PC-9 (cell line): ENCODE data around the gene TPX2. TPM values are rescaled to one million over a fixed set of nuclear protein-coding genes. Genes with fewer than 3 reads are reported as not detected.

Source experiments
- BruUV-seq: library from RNA; stranded (reverse); fragments of 400-500 nt; replicated peaks from 2 replicates; lab custom pipeline; 2021; lab: Mats Ljungman, UMichigan
- CTCF ChIA-PET: fragments of 300-600 bp; sonication (Branson Sonifier 250); formaldehyde crosslinking; loops from one replicate; lab custom pipeline; 2022; ENCODE audit warnings: antibody characterized with exemption; lab: Charles Lee
- POLR2A ChIA-PET: fragments of 300-600 bp; sonication (Branson Sonifier 250); formaldehyde crosslinking; loops from one replicate; lab custom pipeline; 2022; ENCODE audit warnings: antibody characterized with exemption; ENCODE audit not compliant: unreplicated experiment; lab: Charles Lee
- DNase-seq, 2 experiments: peaks; one replicate each; pipeline versions ENCODE4 v3.0.0 to v3.0.0-alpha.2; 2015 to 2022; ENCODE audit warnings: mixed read lengths in 1 of 2
- H2AFZ ChIP-seq: fragments of 200-600 bp; sonication (generic); 2 replicates; pipeline ENCODE4 v1.8.1; 2017; ENCODE audit warnings: antibody characterized with exemption
- H3F3A ChIP-seq: fragments of 200-600 bp; sonication (generic); 2 replicates; pipeline ENCODE4 v1.8.1; 2017; ENCODE audit warnings: antibody characterized with exemption, mild to moderate bottlenecking, low read depth; ENCODE audit not compliant: insufficient read depth
- H3K27ac ChIP-seq: fragments of 200-600 bp; sonication (generic); 2 replicates; pipeline ENCODE4 v1.6.1; 2016; ENCODE audit warnings: mixed run types
- H3K27me3 ChIP-seq: fragments of 200-600 bp; sonication (generic); 2 replicates; pipeline ENCODE4 v1.6.1; 2016; ENCODE audit warnings: low read depth, mixed run types; ENCODE audit not compliant: insufficient read depth
- H3K36me3 ChIP-seq: fragments of 200-600 bp; sonication (generic); 2 replicates; pipeline ENCODE4 v1.6.1; 2016; ENCODE audit warnings: low read depth, mixed run types
- H3K4me1 ChIP-seq: fragments of 200-600 bp; sonication (generic); replicated peaks from 2 replicates; pipeline ENCODE4 v1.6.1; 2016; ENCODE audit warnings: mixed run types; ENCODE audit not compliant: insufficient read depth
- H3K4me2 ChIP-seq: fragments of 200-600 bp; sonication (generic); 2 replicates; pipeline ENCODE4 v1.6.1; 2017; ENCODE audit warnings: mixed run types
- H3K4me3 ChIP-seq: fragments of 200-600 bp; sonication (generic); 2 replicates; pipeline ENCODE4 v1.6.1; 2016; ENCODE audit warnings: mixed run types
- H3K79me2 ChIP-seq: fragments of 200-600 bp; sonication (generic); 2 replicates; pipeline ENCODE4 v1.6.1; 2017; ENCODE audit warnings: low read depth, mixed run types
- H3K9me2 ChIP-seq: fragments of 200-600 bp; sonication (generic); 2 replicates; pipeline ENCODE4 v1.8.1; 2017; ENCODE audit warnings: mild to moderate bottlenecking; ENCODE audit not compliant: insufficient read depth
- H3K9me3 ChIP-seq: fragments of 200-600 bp; sonication (generic); 2 replicates; pipeline ENCODE4 v1.8.1; 2016; ENCODE audit warnings: low read depth; ENCODE audit not compliant: insufficient read depth
- H4K20me1 ChIP-seq: fragments of 200-600 bp; sonication (generic); 2 replicates; pipeline ENCODE4 v1.8.1; 2017; ENCODE audit not compliant: insufficient read depth
- EZH2 ChIP-seq: fragments of 200-600 bp; sonication (generic); IDR thresholded peaks from 2 replicates; pipeline ENCODE4 v1.8.0; 2017; ENCODE audit warnings: antibody characterized with exemption, low read depth
- intact Hi-C: fragments of 100-400 bp; cut with micrococcal nuclease; formaldehyde crosslinking; loops from one replicate; pipeline ENCODE4 v1.10.0; 2022; ENCODE audit not compliant: unreplicated experiment
- total RNA-seq: library from RNA; stranded (reverse); gene quantifications from 2 replicates; pipeline ENCODE4 v1.2.3, GENCODE V29; 2021
- TF ChIP-seq, protein P1 (sequence below): fragments of 200-600 bp; sonication (generic); conservative IDR thresholded peaks from 2 replicates; pipeline ENCODE4 v1.6.1; 2017; ENCODE audit warnings: mixed run types, antibody characterized with exemption, mild to moderate bottlenecking, moderate library complexity

TPX2 gene
- total RNA-seq, 1 experiment from 2014 or later: 164 TPM

GRCh38 chr20:31829731-31830130, 90.6 kb downstream of the TPX2 start:
- no peak overlapping the region for H3K4me3 ChIP-seq

GRCh38 chr20:31830406-31830981, 91.4 kb downstream of the TPX2 start:
- intact Hi-C loops: loop anchor here (10.0 kb wide), 1 partner anchor 654 kb away; no protein-coding TSS in a partner anchor
- no peak overlapping the region for H3K27ac ChIP-seq
- H3K9me2 ChIP-seq: no peaks in the 10 kb centered on the region
- H3K79me2 ChIP-seq: no peaks in the 10 kb centered on the region
- TF ChIP-seq, protein P1, sequence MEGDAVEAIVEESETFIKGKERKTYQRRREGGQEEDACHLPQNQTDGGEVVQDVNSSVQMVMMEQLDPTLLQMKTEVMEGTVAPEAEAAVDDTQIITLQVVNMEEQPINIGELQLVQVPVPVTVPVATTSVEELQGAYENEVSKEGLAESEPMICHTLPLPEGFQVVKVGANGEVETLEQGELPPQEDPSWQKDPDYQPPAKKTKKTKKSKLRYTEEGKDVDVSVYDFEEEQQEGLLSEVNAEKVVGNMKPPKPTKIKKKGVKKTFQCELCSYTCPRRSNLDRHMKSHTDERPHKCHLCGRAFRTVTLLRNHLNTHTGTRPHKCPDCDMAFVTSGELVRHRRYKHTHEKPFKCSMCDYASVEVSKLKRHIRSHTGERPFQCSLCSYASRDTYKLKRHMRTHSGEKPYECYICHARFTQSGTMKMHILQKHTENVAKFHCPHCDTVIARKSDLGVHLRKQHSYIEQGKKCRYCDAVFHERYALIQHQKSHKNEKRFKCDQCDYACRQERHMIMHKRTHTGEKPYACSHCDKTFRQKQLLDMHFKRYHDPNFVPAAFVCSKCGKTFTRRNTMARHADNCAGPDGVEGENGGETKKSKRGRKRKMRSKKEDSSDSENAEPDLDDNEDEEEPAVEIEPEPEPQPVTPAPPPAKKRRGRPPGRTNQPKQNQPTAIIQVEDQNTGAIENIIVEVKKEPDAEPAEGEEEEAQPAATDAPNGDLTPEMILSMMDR: no peak
- TF ChIP-seq EZH2: no peak
- ChIA-PET POLR2A (no interaction called here), CTCF (no interaction called here)
- H3K27me3 ChIP-seq: no peaks in the 10 kb centered on the region
- H3F3A ChIP-seq: peaks cover 3% of the 10 kb centered on the region; the same call in 1 of the 2 replicates
- no peak overlapping the region for H2AFZ ChIP-seq
- H3K9me3 ChIP-seq: no peaks in the 10 kb centered on the region
- no peak overlapping the region for H3K4me3 ChIP-seq
- no TSS peak for BruUV-seq
- H3K4me2 ChIP-seq: no peak overlapping the region
- H4K20me1 ChIP-seq: no peaks in the 10 kb centered on the region
- no peaks in the 10 kb centered on the region for H3K36me3 ChIP-seq
- peaks cover 1% of the 10 kb centered on the region; the same call in 1 of the 2 replicates for H3K4me1 ChIP-seq
- DNase-seq: no peak

More at GRCh38 chr20:31829731-31830130, 90.6 kb downstream of the TPX2 start:
- no peaks in the 10 kb centered on the region for H3K36me3 ChIP-seq
- H3K4me2 ChIP-seq: no peak overlapping the region
- intact Hi-C loops: loop anchor here (10.0 kb wide), 1 partner anchor 655 kb away; no protein-coding TSS in a partner anchor
- BruUV-seq: no TSS peak
- ChIA-PET POLR2A (no interaction called here), CTCF (no interaction called here)
- H3K9me3 ChIP-seq: no peaks in the 10 kb centered on the region
- H3K9me2 ChIP-seq: no peaks in the 10 kb centered on the region
- no peaks in the 10 kb centered on the region for H4K20me1 ChIP-seq
- no peak overlapping the region for H3K27ac ChIP-seq
- no peaks in the 10 kb centered on the region for H3K79me2 ChIP-seq
- no peak overlapping the region for H2AFZ ChIP-seq
- TF ChIP-seq, protein P1: no peak
- TF ChIP-seq EZH2: no peak
- no peaks in the 10 kb centered on the region for H3K27me3 ChIP-seq
- DNase-seq: no peak
- no peaks in the 10 kb centered on the region for H3K4me1 ChIP-seq
- no peaks in the 10 kb centered on the region for H3F3A ChIP-seq

DNA sequence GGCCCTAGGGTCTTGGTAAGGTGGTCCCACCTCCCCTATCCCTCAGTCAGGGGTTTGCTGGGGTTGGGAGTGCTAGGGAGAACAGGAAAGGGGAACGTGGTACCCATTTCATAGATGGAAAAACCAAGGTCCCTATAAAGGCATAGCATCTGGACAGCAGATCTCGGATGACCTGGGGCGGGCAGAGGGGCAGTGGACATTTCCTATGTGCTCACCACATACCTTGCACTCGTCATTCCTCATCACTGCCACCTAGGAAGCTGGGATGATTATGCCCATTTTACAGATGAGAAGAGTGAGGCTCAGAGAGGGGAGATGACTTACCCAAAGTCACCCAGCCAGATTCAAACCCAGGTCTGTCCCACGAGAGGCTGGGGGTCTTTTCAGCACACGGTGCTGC, 92.1 kb downstream of the TPX2 start:
- no peak overlapping the region for H3K4me2 ChIP-seq
- H3K27me3 ChIP-seq: no peaks in the 10 kb centered on the region
- no peaks in the 10 kb centered on the region for H3K36me3 ChIP-seq
- H3K4me3 ChIP-seq: no peak overlapping the region
- CTCF ChIA-PET: no interaction called here
- no peaks in the 10 kb centered on the region for H3K9me3 ChIP-seq
- intact Hi-C loops: loop anchor here (10.0 kb wide), 1 partner anchor 654 kb away; no protein-coding TSS in a partner anchor
- H3K4me1 ChIP-seq: peaks cover 8% of the 10 kb centered on the region
- no peaks in the 10 kb centered on the region for H4K20me1 ChIP-seq
- no peaks in the 10 kb centered on the region for H3K9me2 ChIP-seq
- no peaks in the 10 kb centered on the region for H3K79me2 ChIP-seq
- POLR2A ChIA-PET: no interaction called here
- no TSS peak for BruUV-seq
- no peak overlapping the region for H3K27ac ChIP-seq
- H3F3A ChIP-seq: peaks cover 6% of the 10 kb centered on the region; the same call in 1 of the 2 replicates
- H2AFZ ChIP-seq: no peak overlapping the region
- DNase-seq: no peak
- TF ChIP-seq, protein P1: no peak
- TF ChIP-seq EZH2: no peak
